Stimulated activated naive B cell treated with anti-CD40 and anti-IgM and Interleukin-4, amounts not matched to agents 10 μg/mL and 1 μg/mL and 100 μg/mL, for 72 hours (primary cell): ENCODE results near the gene PSMD1.

ENCODE experiments used
- ATAC-seq, 2 donors: fragments of 150-1000 bp; cut with Tn5 transposase; replicated peaks; 2 replicates each; pipeline ENCODE4 v1.10.0; 2021; ENCODE audit warnings: moderate library complexity in 1 of 2
- DNase-seq: peaks from one replicate; pipeline ENCODE4 v3.0.0; 2021
- H3K27ac Mint-ChIP-seq: one replicate; pipeline ENCODE4 v1.8.0; 2022; ENCODE audit warnings: mild to moderate bottlenecking, mixed read lengths
- H3K27me3 Mint-ChIP-seq, 2 donors: one replicate each; pipeline ENCODE4 v1.8.0; 2022; ENCODE audit warnings: mixed read lengths in 2 of 2
- H3K36me3 Mint-ChIP-seq, 2 donors: one replicate each; pipeline ENCODE4 v1.8.0; 2022; ENCODE audit warnings: mixed read lengths in 2 of 2, mild to moderate bottlenecking in 1 of 2
- H3K4me1 Mint-ChIP-seq, 2 donors: one replicate each; pipeline ENCODE4 v1.8.0; 2022; ENCODE audit warnings: mixed read lengths in 2 of 2, mild to moderate bottlenecking in 1 of 2
- H3K4me3 Mint-ChIP-seq, 2 donors: one replicate each; pipeline ENCODE4 v1.8.0; 2022; ENCODE audit warnings: mild to moderate bottlenecking in 2 of 2, mixed read lengths in 2 of 2, moderate library complexity in 1 of 2
- H3K9me3 Mint-ChIP-seq, 2 donors: one replicate each; pipeline ENCODE4 v1.8.0; 2022; ENCODE audit warnings: mixed read lengths in 2 of 2, mild to moderate bottlenecking in 1 of 2

Gene PSMD1

DNA sequence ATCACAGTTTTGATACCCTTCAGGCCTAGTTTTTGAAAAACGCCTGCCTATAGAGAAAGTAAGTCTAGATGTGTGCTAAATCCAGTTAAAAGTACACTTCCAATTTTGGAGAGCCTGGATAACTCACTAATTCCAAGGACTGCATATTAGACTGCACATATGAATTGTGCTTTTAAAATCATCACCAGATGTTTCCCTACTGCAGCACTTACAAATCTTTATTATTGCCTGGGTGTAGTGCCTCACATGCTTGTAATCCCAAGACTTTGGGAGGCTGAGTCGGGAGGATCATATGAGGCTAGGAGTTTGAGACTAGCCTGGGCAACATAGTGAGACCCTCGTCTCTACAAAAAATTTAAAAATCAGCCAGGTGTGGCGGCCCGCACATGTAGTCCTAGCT, 104.0 kb downstream of the PSMD1 start:
- H3K4me3 Mint-ChIP-seq, result no peak overlapping the region
- no peak for ATAC-seq
- H3K9me3 Mint-ChIP-seq, result no peaks in the 10 kb centered on the region
- DNase-seq, result no peak
- H3K27me3 Mint-ChIP-seq, result no peaks in the 10 kb centered on the region
- peaks cover 23 to 43% of the 10 kb centered on the region in 2 donors for H3K4me1 Mint-ChIP-seq
- peaks cover 20 to 64% of the 10 kb centered on the region in 2 donors for H3K36me3 Mint-ChIP-seq
- peak overlapping the region; percentile 51 for H3K27ac Mint-ChIP-seq

DNA sequence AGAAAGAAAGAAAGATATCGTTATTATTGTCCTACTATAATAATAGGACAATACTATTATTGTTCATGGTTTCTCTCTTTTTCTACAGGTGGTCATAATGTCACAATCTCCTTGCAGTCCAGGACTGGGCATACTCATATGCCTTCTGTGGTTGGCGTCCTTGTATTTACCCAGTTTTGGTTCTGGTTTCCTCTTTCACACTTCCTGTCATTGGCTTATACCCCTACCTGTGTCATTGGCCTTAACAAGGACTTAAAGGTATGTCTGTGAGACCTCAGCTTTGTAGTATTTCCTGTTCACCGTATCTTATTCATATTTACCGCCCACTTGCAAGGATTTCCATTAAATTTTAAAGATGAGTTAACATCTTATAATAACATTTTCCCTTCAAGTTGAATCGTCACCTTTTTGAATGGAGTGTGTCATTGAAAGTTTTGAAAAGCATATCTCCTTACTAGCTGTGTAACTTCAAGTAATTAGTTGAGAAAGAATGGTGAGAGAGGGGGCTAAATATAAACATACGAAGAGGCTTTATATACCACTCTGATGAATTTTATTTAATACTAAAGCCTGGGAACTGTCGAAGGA, 104.7 kb downstream of the PSMD1 start:
- ATAC-seq (peak; percentile 98 to 99), DNase-seq (no peak)
- Mint-ChIP-seq H3K27me3 (no peaks in the 10 kb centered on the region), H3K36me3 (peaks cover 23 to 63% of the 10 kb centered on the region in 2 donors), H3K4me3 (peak overlapping the region; percentile 46 to 62), H3K4me1 (peaks cover 21 to 39% of the 10 kb centered on the region in 2 donors), H3K9me3 (no peaks in the 10 kb centered on the region), H3K27ac (peak overlapping the region; percentile 94)

DNA sequence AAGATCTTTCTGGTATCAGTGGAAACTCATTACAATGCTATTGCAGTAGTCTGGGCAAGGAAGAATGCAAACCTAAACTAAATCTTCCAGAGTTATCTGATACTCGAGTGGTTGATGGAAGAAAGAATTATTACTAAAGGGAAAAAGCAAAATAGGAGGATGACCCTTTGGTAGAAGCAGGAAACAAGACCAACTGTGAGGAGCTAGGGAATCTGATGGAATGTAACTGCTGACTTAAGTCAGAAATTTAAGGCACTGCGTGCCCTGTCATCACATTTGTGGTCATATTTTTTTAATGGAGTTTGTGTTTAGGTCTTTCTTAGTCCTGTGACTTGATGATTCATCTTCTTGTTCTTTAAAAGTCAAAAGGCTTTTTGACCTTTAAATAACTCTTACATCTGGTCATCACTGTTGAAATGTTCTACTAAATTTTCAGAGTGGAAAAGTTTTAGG, 105.2 kb downstream of the PSMD1 start:
- Mint-ChIP-seq H3K27me3 (no peaks in the 10 kb centered on the region), H3K4me1 (peaks cover 22 to 43% of the 10 kb centered on the region in 2 donors), H3K27ac (peak overlapping the region; percentile 94), H3K9me3 (no peaks in the 10 kb centered on the region), H3K4me3 (peak overlapping the region; percentile 46 to 62), H3K36me3 (peaks cover 29 to 66% of the 10 kb centered on the region in 2 donors)
- ATAC-seq (peak; percentile 62 to 74), DNase-seq (no peak)

DNA sequence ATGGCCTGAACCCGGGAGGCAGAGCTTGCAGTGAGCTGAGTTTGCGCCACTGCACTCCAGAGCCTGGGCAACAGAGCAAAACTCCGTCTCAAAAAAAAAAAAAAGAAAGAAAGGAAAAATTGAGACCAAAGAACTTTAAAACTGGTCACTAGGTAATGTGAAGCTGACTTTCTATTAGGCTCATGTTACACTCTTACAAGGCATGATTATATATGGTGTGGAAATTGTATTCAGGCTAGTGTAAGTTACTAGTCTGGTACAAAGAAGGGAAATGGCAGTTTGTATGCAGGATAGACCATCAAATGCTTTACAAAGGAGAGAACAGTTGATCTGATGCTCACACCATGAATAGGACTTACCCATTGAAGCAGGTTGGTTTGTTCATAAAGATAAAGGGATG, 106.3 kb downstream of the PSMD1 start:
- DNase-seq, result no peak

DNA sequence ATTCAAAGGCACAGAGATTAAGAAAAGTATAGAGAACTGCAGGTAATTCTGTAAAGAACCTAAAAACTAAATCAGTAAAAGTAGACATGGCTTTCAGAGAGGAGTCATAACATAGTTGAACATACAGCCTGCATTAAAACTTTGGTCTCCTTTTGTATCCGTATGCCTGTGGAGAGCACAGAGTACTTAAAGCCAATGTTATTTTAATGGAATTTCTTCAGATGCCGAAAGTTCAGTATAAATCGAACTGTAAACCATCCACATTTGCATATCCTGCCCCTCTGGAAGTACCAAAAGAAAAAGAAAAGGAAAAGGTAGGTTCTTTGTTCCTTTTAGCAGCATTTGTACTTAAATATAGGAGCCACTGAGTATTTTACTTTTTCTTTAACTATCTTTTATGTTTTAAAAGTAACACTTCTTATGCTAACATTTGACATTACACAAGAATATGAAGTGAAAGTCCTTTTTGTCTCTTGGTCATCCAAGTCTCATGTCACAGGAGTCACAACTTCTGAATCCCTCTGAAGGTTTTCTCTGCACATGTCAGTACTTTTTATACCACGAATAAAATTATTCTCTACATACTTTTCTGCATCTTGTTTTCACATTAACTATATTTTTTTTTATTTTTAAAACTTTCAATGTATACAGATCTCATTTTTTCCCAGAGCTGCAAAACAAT, 106.9 kb downstream of the PSMD1 start:
- Mint-ChIP-seq H3K4me1 (peaks cover 37 to 60% of the 10 kb centered on the region in 2 donors), H3K36me3 (peaks cover 40 to 69% of the 10 kb centered on the region in 2 donors), H3K27me3 (no peaks in the 10 kb centered on the region), H3K4me3 (no peak overlapping the region), H3K27ac (peak overlapping the region; percentile 91), H3K9me3 (peaks cover 2 to 4% of the 10 kb centered on the region in 2 donors)
- DNase-seq (no peak), ATAC-seq (no peak)

More for the DNA sequence above, 106.3 kb downstream of the PSMD1 start:
- peak overlapping the region; percentile 91 for H3K27ac Mint-ChIP-seq
- H3K36me3 Mint-ChIP-seq, result peaks cover 37 to 69% of the 10 kb centered on the region in 2 donors
- peaks cover 32 to 54% of the 10 kb centered on the region in 2 donors for H3K4me1 Mint-ChIP-seq
- peaks cover 0 to 2% of the 10 kb centered on the region in 2 donors for H3K9me3 Mint-ChIP-seq
- ATAC-seq, result no peak
- no peaks in the 10 kb centered on the region for H3K27me3 Mint-ChIP-seq
- H3K4me3 Mint-ChIP-seq, result no peak overlapping the region

DNA sequence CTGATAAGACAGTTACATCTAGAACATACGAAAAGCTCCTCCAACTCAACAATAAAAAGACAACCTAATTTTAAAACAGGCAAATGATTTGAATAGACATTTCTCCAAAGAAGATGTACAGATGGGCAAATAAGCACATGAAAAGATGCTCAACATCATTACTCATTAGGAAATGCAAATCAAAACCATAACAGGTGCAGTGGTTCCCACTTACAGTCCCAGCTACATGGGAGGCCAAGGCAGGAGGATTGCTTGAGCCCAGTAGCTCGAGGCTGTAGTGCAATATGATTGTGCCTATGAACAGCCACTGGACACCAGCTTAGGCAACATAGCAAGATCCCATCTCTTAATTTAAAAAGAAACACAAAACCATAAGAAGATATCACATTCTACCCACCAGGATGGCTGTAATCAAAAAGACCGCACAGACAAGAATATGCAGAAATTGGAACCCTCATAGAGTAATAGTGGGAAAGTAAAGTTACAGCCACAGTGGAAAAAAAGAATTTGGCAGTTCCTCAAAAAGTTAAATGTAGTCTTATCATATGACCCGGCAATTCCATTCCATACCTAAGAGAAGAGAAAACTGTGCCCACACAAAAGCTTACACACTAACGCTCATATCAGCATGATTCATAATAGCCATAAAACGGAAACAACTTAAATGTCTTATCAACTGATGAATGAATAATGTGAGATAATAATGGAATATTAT, 111.2 kb downstream of the PSMD1 start:
- Mint-ChIP-seq H3K27me3 (no peaks in the 10 kb centered on the region), H3K9me3 (peaks cover 2 to 4% of the 10 kb centered on the region in 2 donors), H3K4me3 (peak overlapping the region; percentile 15 to 30), H3K4me1 (peaks cover 28 to 53% of the 10 kb centered on the region in 2 donors), H3K27ac (peak overlapping the region; percentile 91), H3K36me3 (peaks cover 57 to 80% of the 10 kb centered on the region in 2 donors)
- ATAC-seq (peak; percentile 84 to 89), DNase-seq (no peak)

DNA sequence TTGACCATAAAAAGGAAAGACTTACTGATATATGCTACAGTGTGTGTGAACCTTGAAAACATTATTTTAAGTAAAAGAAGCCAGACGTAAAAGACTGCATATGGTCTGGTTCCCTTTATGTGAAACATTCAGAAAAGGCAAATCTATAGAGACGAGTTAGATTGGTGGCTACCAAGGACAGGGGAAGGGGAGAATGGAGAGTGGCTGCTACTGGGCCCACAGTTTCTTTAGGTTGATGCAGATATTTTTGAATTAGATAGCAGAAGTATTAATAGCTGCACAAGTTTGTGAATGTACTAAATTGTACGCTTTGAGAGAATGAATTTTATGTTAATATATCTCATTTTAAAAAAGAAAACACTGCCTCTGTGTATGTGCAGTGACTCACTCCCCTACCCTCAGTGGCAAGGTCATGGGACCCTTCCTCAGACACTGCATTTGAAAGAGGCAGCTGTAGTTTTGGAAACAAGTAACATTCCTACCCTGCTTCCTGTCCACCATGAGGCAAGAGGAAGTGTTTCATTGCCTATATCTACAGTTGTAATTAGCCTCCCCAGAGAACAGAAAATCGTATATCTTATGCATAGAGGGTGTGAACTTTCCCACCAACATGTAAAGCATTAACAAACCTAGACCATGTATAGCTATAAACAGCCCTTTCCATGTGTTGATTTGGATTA, 111.9 kb downstream of the PSMD1 start:
- H3K27me3 Mint-ChIP-seq, result no peaks in the 10 kb centered on the region
- peaks cover 57 to 80% of the 10 kb centered on the region in 2 donors for H3K36me3 Mint-ChIP-seq
- H3K4me1 Mint-ChIP-seq, result peaks cover 25 to 47% of the 10 kb centered on the region in 2 donors
- DNase-seq, result no peak
- peak overlapping the region; percentile 91 for H3K27ac Mint-ChIP-seq
- peak in 1 of 2 donors; percentile 58 for ATAC-seq
- H3K4me3 Mint-ChIP-seq, result peak overlapping the region; percentile 5 to 30
- peaks cover 2 to 4% of the 10 kb centered on the region in 2 donors for H3K9me3 Mint-ChIP-seq

DNA sequence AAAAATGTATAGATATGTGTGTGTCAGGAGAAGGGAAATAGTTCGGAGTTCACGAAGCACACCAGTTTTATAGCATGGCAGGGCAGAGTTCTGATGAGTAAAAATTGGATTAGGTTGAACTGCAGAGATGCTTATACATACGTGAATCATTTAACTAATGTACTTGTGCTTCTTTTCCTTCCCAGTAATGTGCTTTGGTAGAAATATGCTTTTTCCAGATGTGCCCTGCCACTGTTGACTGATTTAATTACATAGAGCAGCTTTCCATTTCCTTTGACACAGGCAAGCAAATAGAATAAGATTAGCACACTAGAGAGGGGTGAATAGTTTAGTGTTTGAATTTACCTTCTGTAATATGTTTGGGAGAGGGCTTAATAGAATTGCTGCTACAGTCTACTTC, 112.8 kb downstream of the PSMD1 start:
- DNase-seq, result no peak
- peak overlapping the region; percentile 62 for H3K27ac Mint-ChIP-seq
- peaks cover 25 to 47% of the 10 kb centered on the region in 2 donors for H3K4me1 Mint-ChIP-seq
- no peak for ATAC-seq
- no peaks in the 10 kb centered on the region for H3K27me3 Mint-ChIP-seq
- H3K4me3 Mint-ChIP-seq, result no peak overlapping the region
- H3K9me3 Mint-ChIP-seq, result peaks cover 2 to 4% of the 10 kb centered on the region in 2 donors
- peaks cover 60 to 86% of the 10 kb centered on the region in 2 donors for H3K36me3 Mint-ChIP-seq

DNA sequence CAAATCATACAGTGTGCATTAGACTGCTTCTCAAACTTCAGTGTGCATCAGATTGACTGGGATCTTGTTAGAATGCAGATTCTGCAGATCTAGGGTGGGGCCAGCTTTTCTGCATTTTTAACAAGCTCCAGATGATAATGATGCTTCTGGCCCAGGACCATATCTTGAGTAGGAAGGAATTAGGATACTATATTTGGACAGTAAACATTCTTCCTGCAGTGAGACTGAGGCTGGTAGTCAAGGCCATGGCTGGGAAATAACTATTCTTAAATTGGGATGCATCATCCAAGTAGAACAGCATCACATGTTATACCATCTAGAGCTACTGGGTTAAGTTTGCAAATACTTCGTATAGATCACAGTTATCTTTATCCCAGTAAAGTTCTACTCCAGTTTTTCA, 113.4 kb downstream of the PSMD1 start:
- Mint-ChIP-seq H3K36me3 (peaks cover 66 to 87% of the 10 kb centered on the region in 2 donors), H3K27ac (peak overlapping the region; percentile 71), H3K9me3 (peaks cover 2 to 4% of the 10 kb centered on the region in 2 donors), H3K27me3 (no peaks in the 10 kb centered on the region), H3K4me1 (peaks cover 25 to 47% of the 10 kb centered on the region in 2 donors), H3K4me3 (no peak overlapping the region)
- no peak for DNase-seq
- no peak for ATAC-seq

DNA sequence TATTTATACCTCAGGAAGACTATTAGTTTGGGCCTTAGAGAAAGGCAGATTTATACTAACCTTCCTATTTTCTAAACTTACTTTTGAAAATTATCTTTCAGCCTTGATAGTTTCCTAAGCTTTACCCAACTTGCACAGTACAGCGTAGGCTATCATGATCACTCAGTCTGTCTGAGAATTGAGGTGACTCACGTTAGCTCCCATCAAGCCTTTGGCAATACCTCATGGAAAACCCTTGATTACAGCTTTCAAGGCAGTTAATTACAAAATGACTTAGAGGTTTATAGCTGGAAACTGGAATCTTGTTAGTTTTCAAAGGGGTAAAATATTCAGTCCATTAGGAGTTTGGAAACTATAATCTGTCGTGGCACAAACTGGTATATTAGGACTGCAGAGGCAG, 115.4 kb downstream of the PSMD1 start:
- Mint-ChIP-seq H3K27me3 (no peaks in the 10 kb centered on the region), H3K4me1 (peaks cover 27 to 44% of the 10 kb centered on the region in 2 donors), H3K9me3 (peaks cover 2 to 4% of the 10 kb centered on the region in 2 donors), H3K36me3 (peaks cover 68 to 89% of the 10 kb centered on the region in 2 donors), H3K4me3 (no peak overlapping the region), H3K27ac (no peak overlapping the region)
- DNase-seq (no peak), ATAC-seq (no peak)

DNA sequence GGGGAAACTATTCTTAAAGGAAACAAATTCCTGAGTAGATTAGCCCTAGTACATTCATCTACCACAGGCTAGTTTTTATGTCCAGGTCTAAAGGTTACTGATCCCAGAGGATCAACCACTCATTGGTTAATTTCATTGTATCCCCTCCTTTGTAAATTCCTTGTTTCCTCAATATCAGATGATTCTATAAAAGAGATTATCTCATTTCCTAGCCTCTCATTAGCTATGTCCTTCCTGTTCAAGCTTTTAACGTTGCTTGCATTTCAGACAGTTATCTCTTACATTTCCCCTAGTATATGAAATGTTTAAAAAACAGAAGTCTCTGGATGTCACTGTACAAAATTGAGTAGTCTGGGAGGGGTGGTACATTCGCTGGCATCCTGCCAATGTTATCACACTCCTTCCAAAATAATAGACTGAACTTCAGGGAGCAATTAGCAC, 117.6 kb downstream of the PSMD1 start:
- Mint-ChIP-seq H3K36me3 (peaks cover 57 to 75% of the 10 kb centered on the region in 2 donors), H3K4me1 (peaks cover 17 to 36% of the 10 kb centered on the region in 2 donors), H3K4me3 (no peak overlapping the region), H3K9me3 (no peaks in the 10 kb centered on the region), H3K27me3 (no peaks in the 10 kb centered on the region), H3K27ac (peak overlapping the region; percentile 67)
- no peak for DNase-seq
- no peak for ATAC-seq

DNA sequence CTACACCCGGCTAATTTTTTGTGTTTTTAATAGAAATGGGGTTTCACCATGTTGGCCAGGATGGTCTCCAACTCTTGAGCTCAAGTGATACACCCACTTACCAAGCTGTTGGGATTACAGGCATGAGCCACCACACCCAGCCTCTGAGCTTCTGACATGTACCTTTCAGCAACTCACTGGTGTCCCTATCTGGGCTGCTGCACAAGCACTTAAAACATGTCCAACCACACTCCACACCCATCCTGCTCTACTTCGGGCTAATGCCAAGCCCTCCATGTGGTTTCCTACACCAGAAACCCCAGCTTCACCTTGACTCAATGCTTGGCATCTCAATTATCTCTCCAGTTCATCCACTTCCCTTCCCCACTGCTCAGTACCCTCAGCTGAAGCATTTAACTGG, 119.4 kb downstream of the PSMD1 start:
- DNase-seq, result no peak
- H3K27me3 Mint-ChIP-seq, result no peaks in the 10 kb centered on the region
- peaks cover 26 to 33% of the 10 kb centered on the region in 2 donors for H3K4me1 Mint-ChIP-seq
- peaks cover 39 to 56% of the 10 kb centered on the region in 2 donors for H3K36me3 Mint-ChIP-seq
- no peaks in the 10 kb centered on the region for H3K9me3 Mint-ChIP-seq
- H3K4me3 Mint-ChIP-seq, result no peak overlapping the region
- no peak for ATAC-seq
- H3K27ac Mint-ChIP-seq, result no peak overlapping the region

DNA sequence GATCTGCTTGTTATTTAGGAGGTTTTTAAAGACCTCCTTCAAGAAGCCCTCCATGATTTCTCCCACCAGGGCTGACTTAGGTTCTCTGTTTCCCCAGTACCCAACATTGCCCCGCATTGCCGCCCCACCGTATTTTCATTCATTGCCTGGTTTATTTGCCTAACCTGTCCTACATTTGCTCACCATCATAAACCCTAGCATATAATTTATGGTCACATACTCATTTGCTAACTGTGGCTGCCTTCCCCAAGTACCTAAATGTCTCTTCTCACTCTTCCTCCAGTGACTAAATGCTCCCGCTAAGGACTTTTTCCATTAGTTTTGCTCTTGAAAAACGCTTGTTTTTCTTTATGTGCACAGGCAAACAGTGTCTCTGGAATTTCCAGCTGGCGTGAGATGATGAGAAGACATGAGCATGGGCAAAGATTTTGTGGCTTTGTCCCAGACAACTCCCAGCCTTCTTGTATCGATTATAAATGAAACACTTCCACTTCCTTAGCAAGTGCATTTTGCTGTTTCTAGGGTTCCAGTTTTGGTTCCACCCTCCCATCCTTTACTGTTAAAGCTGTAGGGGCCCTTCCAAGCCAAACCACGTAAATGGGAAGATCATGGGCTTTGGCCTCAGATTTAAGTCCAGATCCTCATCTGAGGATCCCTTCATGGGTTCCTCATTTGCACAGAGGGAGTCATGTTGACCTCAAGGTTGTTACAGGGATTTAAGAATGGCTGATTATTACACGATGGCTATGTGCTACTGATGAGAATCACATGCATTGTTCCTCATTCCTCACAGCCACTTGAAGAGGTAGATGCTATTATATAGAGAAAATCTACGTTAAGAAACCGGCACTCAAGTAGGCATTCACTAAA, 120.7 kb downstream of the PSMD1 start:
- H3K4me1 Mint-ChIP-seq, result peaks cover 33 to 46% of the 10 kb centered on the region in 2 donors
- peak overlapping the region; percentile 65 for H3K27ac Mint-ChIP-seq
- DNase-seq, result no peak
- peaks cover 36 to 49% of the 10 kb centered on the region in 2 donors for H3K36me3 Mint-ChIP-seq
- no peaks in the 10 kb centered on the region for H3K27me3 Mint-ChIP-seq
- H3K4me3 Mint-ChIP-seq, result no peak overlapping the region
- H3K9me3 Mint-ChIP-seq, result no peaks in the 10 kb centered on the region
- no peak for ATAC-seq
